SK-N-SH treated with all-trans-retinoic acid at 6 μM for 48 hours (cell line): ENCODE measurements around the gene FNIP1.
"Not testable (repeated sequence)": the region's sequence is repeated elsewhere in the genome, so short reads cannot be mapped to it uniquely, and the experiment has no call there.

Experiments
- ATAC-seq: fragments of 200-7000 bp; cut with Tn5 transposase; 3 replicates; pipeline ENCODE4 v1.9.1; 2020; ENCODE audit warnings: mild to moderate bottlenecking, moderate library complexity
- ARNTL ChIP-seq: fragments of 450-650 bp; formaldehyde crosslinking; IDR thresholded peaks from 2 replicates; pipeline ENCODE4 v1.5.0; 2020; ENCODE audit warnings: low read depth, mild to moderate bottlenecking, moderate library complexity, borderline replicate concordance
- BACH2 ChIP-seq: fragments of 250-450 bp; sonication (Bioruptor Pico); IDR thresholded peaks from 2 replicates; pipeline ENCODE4 v1.9.0; 2021; ENCODE audit warnings: mild to moderate bottlenecking, borderline replicate concordance
- CSDC2 ChIP-seq: fragments of 250-450 bp; sonication (Bioruptor Pico); IDR thresholded peaks from 2 replicates; pipeline ENCODE4 v1.5.0; 2020; ENCODE audit warnings: mild to moderate bottlenecking, moderate library complexity
- GLIS3 ChIP-seq: fragments of 250-450 bp; sonication (Bioruptor Pico); IDR thresholded peaks from 2 replicates; pipeline ENCODE4 v1.5.0; 2020; ENCODE audit warnings: mild to moderate bottlenecking, moderate library complexity
- ISL1 ChIP-seq: fragments of 250-450 bp; sonication (Bioruptor Pico); IDR thresholded peaks from 2 replicates; pipeline ENCODE4 v2.1.2; 2022; ENCODE audit warnings: mild to moderate bottlenecking, moderate library complexity
- PPARA ChIP-seq: fragments of 250-450 bp; sonication (Bioruptor Pico); IDR thresholded peaks from 2 replicates; pipeline ENCODE4 v1.5.0; 2020; ENCODE audit warnings: mild to moderate bottlenecking, borderline replicate concordance
- RARB ChIP-seq: fragments of 250-450 bp; sonication (Bioruptor Pico); IDR thresholded peaks from 2 replicates; pipeline ENCODE4 v1.8.0; 2021; ENCODE audit warnings: mild to moderate bottlenecking, moderate library complexity
- SNAI2 ChIP-seq: fragments of 250-450 bp; sonication (Bioruptor Pico); IDR thresholded peaks from 2 replicates; pipeline ENCODE4 v1.5.0; 2020; ENCODE audit warnings: mild to moderate bottlenecking, moderate library complexity
- TCF4 ChIP-seq: fragments of 250-450 bp; sonication (Bioruptor Pico); IDR thresholded peaks from 2 replicates; pipeline ENCODE4 v1.8.0; 2021; ENCODE audit warnings: mild to moderate bottlenecking, moderate library complexity, borderline replicate concordance
- TOX ChIP-seq: fragments of 250-450 bp; sonication (Bioruptor Pico); IDR thresholded peaks from 2 replicates; pipeline ENCODE4 v1.8.0; 2021; ENCODE audit warnings: mild to moderate bottlenecking, moderate library complexity, borderline replicate concordance
- ZC3H10 ChIP-seq: fragments of 250-450 bp; sonication (Bioruptor Pico); IDR thresholded peaks from 2 replicates; pipeline ENCODE4 v1.5.1; 2021; ENCODE audit warnings: mild to moderate bottlenecking, moderate library complexity
- ZFP3 ChIP-seq: fragments of 250-450 bp; sonication (Bioruptor Pico); IDR thresholded peaks from 2 replicates; pipeline ENCODE4 v1.5.0; 2020; ENCODE audit warnings: mild to moderate bottlenecking, moderate library complexity
- ZFP30 ChIP-seq: fragments of 450-650 bp; formaldehyde crosslinking; IDR thresholded peaks from 2 replicates; pipeline ENCODE4 v1.5.0; 2022; ENCODE audit warnings: mild to moderate bottlenecking, moderate library complexity
- ZNF565 ChIP-seq: fragments of 450-650 bp; formaldehyde crosslinking; conservative IDR thresholded peaks from 2 replicates; pipeline ENCODE4 v1.5.0; 2020; ENCODE audit warnings: low read depth, mild to moderate bottlenecking, moderate library complexity
- ZNF8 ChIP-seq: fragments of 450-650 bp; formaldehyde crosslinking; IDR thresholded peaks from 2 replicates; pipeline ENCODE4 v1.5.0; 2020; ENCODE audit warnings: mild to moderate bottlenecking, moderate library complexity
- TF ChIP-seq, protein P1 (sequence below): fragments of 250-450 bp; sonication (Bioruptor Pico); IDR thresholded peaks from 2 replicates; pipeline ENCODE4 v1.5.0; 2020; ENCODE audit warnings: mild to moderate bottlenecking, moderate library complexity
- TF ChIP-seq, protein P2 (sequence below): fragments of 250-450 bp; sonication (Bioruptor Pico); IDR thresholded peaks from 2 replicates; pipeline ENCODE4 v1.8.0; 2021; ENCODE audit warnings: low read depth, mild to moderate bottlenecking, moderate library complexity, borderline replicate concordance
- TF ChIP-seq, protein P3 (sequence below): fragments of 250-450 bp; sonication (Bioruptor Pico); IDR thresholded peaks from 2 replicates; pipeline ENCODE4 v1.8.0; 2020; ENCODE audit warnings: mild to moderate bottlenecking, moderate library complexity, borderline replicate concordance

Gene FNIP1

GRCh38 chr5:131679911-131680310 lies 116.9 kb downstream of the FNIP1 start (continued):
- TF ChIP-seq, protein P1, sequence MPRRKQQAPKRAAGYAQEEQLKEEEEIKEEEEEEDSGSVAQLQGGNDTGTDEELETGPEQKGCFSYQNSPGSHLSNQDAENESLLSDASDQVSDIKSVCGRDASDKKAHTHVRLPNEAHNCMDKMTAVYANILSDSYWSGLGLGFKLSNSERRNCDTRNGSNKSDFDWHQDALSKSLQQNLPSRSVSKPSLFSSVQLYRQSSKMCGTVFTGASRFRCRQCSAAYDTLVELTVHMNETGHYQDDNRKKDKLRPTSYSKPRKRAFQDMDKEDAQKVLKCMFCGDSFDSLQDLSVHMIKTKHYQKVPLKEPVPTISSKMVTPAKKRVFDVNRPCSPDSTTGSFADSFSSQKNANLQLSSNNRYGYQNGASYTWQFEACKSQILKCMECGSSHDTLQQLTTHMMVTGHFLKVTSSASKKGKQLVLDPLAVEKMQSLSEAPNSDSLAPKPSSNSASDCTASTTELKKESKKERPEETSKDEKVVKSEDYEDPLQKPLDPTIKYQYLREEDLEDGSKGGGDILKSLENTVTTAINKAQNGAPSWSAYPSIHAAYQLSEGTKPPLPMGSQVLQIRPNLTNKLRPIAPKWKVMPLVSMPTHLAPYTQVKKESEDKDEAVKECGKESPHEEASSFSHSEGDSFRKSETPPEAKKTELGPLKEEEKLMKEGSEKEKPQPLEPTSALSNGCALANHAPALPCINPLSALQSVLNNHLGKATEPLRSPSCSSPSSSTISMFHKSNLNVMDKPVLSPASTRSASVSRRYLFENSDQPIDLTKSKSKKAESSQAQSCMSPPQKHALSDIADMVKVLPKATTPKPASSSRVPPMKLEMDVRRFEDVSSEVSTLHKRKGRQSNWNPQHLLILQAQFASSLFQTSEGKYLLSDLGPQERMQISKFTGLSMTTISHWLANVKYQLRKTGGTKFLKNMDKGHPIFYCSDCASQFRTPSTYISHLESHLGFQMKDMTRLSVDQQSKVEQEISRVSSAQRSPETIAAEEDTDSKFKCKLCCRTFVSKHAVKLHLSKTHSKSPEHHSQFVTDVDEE (CRISPR knock-in tag): no peak
- TF ChIP-seq TCF4 (CRISPR knock-in tag): 0 out of 2 replicates have a peak, but pooled peaks have one; percentile 14
- TF ChIP-seq PPARA (CRISPR knock-in tag): no peak
- TF ChIP-seq TOX (CRISPR knock-in tag): no peak
- no peak for TF ChIP-seq CSDC2 (CRISPR knock-in tag)
- no peak for TF ChIP-seq ZNF565 (CRISPR knock-in tag)
- TF ChIP-seq GLIS3 (CRISPR knock-in tag): no peak
- no peak for TF ChIP-seq ARNTL
- no peak for TF ChIP-seq RARB
- TF ChIP-seq, protein P2, sequence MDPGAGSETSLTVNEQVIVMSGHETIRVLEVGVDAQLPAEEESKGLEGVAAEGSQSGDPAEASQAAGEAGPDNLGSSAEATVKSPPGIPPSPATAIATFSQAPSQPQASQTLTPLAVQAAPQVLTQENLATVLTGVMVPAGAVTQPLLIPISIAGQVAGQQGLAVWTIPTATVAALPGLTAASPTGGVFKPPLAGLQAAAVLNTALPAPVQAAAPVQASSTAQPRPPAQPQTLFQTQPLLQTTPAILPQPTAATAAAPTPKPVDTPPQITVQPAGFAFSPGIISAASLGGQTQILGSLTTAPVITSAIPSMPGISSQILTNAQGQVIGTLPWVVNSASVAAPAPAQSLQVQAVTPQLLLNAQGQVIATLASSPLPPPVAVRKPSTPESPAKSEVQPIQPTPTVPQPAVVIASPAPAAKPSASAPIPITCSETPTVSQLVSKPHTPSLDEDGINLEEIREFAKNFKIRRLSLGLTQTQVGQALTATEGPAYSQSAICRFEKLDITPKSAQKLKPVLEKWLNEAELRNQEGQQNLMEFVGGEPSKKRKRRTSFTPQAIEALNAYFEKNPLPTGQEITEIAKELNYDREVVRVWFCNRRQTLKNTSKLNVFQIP: no peak
- no peak for TF ChIP-seq BACH2 (CRISPR knock-in tag)
- TF ChIP-seq ZC3H10 (CRISPR knock-in tag): peak; percentile 58; the same call in 1 of the 2 replicates

- not testable (repeated sequence) for ATAC-seq
These were observed 118.5 kb downstream of the FNIP1 start for GRCh38 chr5:131678273-131678672.

DNA sequence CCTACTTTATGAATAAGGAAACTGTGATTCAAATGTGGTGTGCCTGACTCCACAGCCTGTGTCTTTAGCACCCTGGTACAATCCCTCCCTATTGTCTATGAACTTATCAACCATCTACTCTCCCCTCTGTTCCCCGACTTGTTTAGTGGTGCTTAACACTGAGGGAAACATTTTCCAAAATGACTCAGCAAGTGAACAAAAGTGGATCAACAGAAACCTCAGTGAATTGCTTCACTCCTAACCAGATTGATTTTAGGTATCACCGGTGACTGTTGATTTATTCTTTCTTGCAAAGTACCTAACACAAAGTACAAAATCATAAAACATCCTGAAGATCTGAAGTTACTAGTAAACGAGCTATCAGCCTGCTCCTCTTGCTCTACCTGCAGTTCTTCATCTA lies 119.7 kb downstream of the FNIP1 start:
- ATAC-seq: no peak
- TF ChIP-seq, protein P3, sequence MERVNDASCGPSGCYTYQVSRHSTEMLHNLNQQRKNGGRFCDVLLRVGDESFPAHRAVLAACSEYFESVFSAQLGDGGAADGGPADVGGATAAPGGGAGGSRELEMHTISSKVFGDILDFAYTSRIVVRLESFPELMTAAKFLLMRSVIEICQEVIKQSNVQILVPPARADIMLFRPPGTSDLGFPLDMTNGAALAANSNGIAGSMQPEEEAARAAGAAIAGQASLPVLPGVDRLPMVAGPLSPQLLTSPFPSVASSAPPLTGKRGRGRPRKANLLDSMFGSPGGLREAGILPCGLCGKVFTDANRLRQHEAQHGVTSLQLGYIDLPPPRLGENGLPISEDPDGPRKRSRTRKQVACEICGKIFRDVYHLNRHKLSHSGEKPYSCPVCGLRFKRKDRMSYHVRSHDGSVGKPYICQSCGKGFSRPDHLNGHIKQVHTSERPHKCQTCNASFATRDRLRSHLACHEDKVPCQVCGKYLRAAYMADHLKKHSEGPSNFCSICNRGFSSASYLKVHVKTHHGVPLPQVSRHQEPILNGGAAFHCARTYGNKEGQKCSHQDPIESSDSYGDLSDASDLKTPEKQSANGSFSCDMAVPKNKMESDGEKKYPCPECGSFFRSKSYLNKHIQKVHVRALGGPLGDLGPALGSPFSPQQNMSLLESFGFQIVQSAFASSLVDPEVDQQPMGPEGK: no peak
- TF ChIP-seq ZFP3 (CRISPR knock-in tag) (no peak), ZFP30 (CRISPR knock-in tag) (no peak), RARB (no peak)

- no peak for TF ChIP-seq SNAI2 (CRISPR knock-in tag)
- TF ChIP-seq, protein P3: no peak
- TF ChIP-seq ZNF565 (CRISPR knock-in tag): no peak
- no peak for TF ChIP-seq BACH2 (CRISPR knock-in tag)
- TF ChIP-seq ARNTL: no peak
- TF ChIP-seq TCF4 (CRISPR knock-in tag): no peak
- TF ChIP-seq ZFP3 (CRISPR knock-in tag): no peak
- no peak for TF ChIP-seq ZNF8
- ATAC-seq: peak; percentile 15; the same call in 2 of the 3 replicates
These were observed 124.0 kb downstream of the FNIP1 start for GRCh38 chr5:131672776-131673175.

- ATAC-seq: peak; percentile 91
- no peak for TF ChIP-seq ARNTL
- TF ChIP-seq SNAI2 (CRISPR knock-in tag): no peak
- TF ChIP-seq GLIS3 (CRISPR knock-in tag): no peak
- TF ChIP-seq, protein P2: no peak
- no peak for TF ChIP-seq ZNF8
- TF ChIP-seq, protein P1 (CRISPR knock-in tag): no peak
- peak; percentile 77 for TF ChIP-seq ISL1 (CRISPR knock-in tag)
- TF ChIP-seq TOX (CRISPR knock-in tag): peak; percentile 25; the same call in 1 of the 2 replicates
These were observed 124.7 kb downstream of the FNIP1 start for GRCh38 chr5:131671994-131672655.
